ENCODE data around the gene TRAPPC5. TPM values are rescaled to one million over a fixed set of nuclear protein-coding genes. Genes with fewer than 3 reads are reported as not detected.

TRAPPC5 gene
- polyA plus RNA-seq, 4 donors, result 40.6 to 72.7 (median 48.4) TPM

DNA sequence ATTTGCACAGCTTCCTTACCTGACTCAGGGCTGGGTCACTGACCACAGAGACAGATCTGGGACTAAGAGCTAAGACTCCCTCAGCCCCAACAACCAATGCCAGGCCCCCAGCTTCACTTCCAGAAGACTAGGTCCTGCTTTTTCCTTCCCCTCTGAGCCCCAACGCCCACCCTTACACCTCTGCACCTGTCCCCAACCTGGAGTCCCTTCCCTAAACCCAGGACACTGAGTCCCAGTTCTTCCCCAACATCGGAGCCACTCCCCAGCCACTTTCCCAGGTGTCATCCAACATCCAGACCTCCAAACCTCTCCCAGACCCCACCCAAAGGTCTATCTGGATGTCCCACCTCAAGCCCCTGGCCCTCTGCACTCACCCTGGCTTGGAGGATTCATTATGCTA lies 18.4 kb downstream of the TRAPPC5 start:
- no peak for DNase-seq (ENCODE audit: low read depth in 4 of 4, low spot score in 3 of 4)

DNA sequence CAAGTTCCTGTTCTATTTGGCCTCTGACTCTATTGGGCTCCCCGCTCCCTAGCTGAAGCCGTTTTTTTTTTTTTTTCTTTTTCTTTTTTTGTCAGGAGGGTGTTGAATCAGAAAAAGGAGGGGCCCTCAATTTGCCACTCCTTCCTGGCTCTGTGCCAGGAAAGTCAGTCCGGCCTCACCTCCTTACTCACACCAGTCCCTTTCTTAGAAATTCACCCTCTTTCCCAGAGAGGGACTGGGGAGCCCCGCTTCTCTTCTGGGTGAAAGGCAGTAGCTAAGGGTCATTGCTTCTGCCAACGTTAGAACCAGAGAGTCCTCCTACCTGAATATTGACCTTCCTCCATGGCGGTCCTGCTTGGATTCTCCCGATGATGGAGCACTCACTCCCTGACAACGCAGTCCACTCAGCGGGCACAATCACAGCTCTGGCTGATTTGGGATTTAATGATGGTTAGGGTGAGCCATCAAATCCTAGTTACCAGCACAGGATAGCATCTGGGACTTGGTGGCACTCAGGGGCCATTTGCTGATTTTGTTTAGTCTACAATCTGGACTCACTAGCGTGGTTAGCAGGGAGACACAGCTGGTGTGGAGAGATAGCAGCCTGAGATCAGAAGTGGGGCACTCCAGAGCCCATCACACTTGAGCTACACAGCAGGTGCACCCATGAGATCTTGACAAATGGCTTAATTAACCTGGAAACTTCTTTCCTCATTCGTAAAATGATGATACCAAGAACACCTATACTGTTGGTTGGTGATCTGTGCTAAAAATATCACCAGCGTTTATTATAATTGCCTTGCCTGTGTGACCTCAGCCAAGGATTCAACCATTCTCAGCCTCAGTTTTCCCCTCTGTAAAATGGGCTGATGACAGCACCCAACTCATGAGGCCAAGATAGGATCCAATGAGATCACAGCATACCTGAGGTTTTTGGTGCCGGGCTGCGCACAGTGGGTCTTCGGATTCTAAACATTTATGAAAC lies 19.1 kb downstream of the TRAPPC5 start:
- DNase-seq (ENCODE audit: low read depth in 4 of 4, low spot score in 3 of 4), result no peak

DNA sequence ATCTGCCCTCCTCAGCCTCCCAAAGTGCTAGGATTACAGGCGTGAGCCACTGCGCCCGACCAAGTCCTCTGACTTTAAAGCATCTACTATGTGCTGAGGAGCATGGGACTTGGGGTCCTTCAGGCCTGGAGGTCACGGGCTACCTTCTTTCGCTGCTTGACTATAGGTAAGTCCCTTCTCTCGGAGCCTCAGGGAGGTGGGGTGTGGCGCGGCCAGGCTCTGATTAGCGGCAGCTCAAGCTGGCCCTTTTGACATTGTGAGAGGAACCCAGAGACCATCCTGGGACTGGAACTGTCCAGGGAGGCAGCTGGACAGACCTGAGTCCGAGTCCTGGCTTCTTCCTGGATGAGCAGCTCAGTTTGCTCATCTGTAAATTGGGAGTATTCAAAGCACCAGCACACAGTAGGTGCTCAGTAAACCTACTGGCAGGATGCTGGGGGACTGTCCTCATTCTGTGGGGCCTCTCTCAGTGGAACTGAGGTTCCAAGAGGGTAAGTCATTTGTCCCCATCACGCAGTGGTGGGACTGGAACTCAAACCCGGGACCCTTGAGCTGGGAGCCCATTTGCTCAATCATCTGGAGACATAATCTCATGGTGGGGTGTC lies 20.5 kb downstream of the TRAPPC5 start:
- DNase-seq (ENCODE audit: low read depth in 4 of 4, low spot score in 3 of 4), result no peak

GRCh38 chr19:7701654-7702457 lies 21.2 kb downstream of the TRAPPC5 start, which contains the start of gene FCER2:
Gene FCER2 (minus strand): TSS chr19:7702131. CDS start chr19:7699760, 2,371 bp downstream.
- no peak for DNase-seq (ENCODE audit: low read depth in 4 of 4, low spot score in 3 of 4)

DNA sequence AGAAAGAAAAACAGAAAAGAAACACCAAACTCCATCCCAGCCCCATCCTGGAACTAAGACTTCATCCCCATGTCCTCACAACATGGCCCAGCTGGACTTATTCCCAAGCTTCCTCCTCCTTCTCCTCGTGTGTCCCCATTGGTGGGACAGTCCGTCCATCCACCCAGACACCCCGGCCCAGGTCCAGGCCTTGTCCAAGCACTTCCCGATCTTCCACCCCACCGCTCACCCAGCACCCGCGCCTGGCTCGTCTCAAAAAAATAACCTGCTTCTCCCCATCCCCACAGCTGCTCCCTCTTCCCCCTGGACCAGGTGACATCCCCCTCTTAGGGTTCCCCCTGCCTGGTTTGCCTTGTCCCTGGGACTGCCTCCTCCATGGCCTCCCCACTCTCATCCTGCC lies 22.7 kb downstream of the TRAPPC5 start:
- no peak for DNase-seq (ENCODE audit: low read depth in 4 of 4, low spot score in 3 of 4)

- DNase-seq (ENCODE audit: low read depth in 4 of 4, low spot score in 3 of 4), result no peak
Measured at GRCh38 chr19:7704280-7705060, 23.8 kb downstream of the TRAPPC5 start.

- no peak for DNase-seq (ENCODE audit: low read depth in 4 of 4, low spot score in 3 of 4)
Measured at GRCh38 chr19:7705387-7706187, 25.0 kb downstream of the TRAPPC5 start.

GRCh38 chr19:7706188-7706954 lies 25.7 kb downstream of the TRAPPC5 start:
- DNase-seq (ENCODE audit: low read depth in 4 of 4, low spot score in 3 of 4), result no peak

- no peak for DNase-seq (ENCODE audit: low read depth in 4 of 4, low spot score in 3 of 4)
Measured at GRCh38 chr19:7706955-7707456, 26.4 kb downstream of the TRAPPC5 start.

DNA sequence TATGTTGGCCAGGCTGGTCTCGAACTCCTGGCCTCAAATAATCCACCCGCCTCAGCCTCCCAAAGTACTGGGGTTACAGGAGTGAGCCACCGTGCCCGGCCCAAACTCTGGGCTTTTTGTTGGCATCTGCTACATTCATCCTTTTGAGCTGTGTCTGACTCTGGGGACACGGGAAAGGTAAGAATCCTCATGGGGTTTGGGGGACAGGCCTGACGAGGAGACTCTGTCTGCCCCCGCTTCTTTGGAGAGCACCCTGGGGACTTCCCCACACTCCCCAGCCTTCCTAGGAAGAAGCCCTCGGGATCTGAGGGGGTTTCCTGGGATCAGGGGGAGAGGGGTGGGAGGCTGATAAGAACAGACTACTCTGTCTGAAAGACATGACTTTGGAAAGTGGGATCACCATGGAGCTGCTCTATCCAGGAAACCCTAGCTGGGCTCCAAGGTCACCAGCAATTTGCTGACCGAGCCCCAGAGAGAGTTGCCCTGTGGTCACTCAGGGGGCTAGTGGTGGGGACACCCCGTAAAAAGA lies 29.4 kb downstream of the TRAPPC5 start:
- DNase-seq (ENCODE audit: low read depth in 4 of 4, low spot score in 3 of 4), result no peak

- DNase-seq (ENCODE audit: low read depth in 4 of 4, low spot score in 3 of 4), result no peak
Measured at GRCh38 chr19:7710616-7711015, 30.0 kb downstream of the TRAPPC5 start.

DNA sequence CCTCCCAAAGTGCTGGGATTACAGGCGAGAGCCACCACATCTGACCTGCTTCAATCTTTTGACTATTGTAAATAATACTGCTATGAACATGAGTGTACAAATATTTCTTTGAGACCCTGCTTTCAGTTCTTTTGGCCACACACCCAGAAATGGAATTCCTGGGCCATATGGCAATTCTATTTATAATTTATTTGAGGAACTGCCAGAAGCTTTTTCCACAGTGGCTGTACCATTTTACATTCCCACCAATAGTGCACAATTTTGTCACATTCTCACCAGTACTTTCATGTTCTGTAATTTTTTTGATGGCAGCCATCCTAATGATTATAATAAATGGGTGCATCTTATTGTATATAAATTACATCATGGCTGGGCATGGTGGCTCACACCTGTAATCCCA lies 35.0 kb downstream of the TRAPPC5 start:
- DNase-seq (ENCODE audit: low read depth in 4 of 4, low spot score in 3 of 4), result no peak

- no peak for DNase-seq (ENCODE audit: low read depth in 4 of 4, low spot score in 3 of 4)
Measured at GRCh38 chr19:7716762-7717161, 36.1 kb downstream of the TRAPPC5 start.

DNA sequence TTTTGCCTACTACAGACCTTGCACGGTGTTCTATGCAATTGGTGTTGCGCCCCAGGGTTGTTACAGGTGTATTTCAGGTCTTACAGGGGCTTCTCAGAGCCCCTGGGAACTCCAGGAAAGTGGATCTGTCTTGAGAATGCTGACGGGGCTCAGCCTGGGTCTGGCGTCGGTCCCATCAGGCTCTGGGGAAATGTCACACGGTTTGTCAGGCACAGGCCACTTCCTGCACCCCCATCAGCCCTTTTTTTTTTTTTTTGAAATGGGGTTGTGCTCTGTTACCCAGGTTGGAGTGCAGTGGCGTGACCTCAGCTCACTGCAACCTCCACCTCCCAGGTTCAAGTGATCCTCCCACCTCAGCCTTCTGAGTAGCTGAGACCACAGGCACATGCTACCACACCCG lies 38.0 kb downstream of the TRAPPC5 start:
- no peak for DNase-seq (ENCODE audit: low read depth in 4 of 4, low spot score in 3 of 4)

DNA sequence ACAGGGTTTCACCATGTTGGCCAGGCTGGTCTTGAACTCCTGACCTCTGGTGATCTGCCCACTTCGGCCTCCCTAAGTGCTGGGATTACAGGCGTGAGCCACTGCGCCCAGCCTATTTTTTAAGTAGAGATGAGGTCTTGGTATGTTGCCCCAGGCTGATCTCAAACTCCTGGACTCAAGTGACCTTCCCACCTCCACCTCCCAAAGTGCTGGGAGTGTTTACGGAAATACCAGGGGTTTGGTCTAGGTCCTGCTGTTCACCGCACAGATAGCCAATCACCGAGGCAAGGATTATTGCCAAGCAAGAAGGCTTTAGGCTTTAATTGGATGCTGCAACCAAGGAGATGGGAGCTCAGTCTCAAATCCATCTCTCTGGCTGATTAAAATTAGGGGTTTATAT lies 39.7 kb downstream of the TRAPPC5 start:
- DNase-seq (ENCODE audit: low read depth in 4 of 4, low spot score in 3 of 4), result no peak

GRCh38 chr19:7722231-7722651 lies 41.6 kb downstream of the TRAPPC5 start:
- DNase-seq (ENCODE audit: low read depth in 4 of 4, low spot score in 3 of 4), result no peak

- DNase-seq (ENCODE audit: low read depth in 4 of 4, low spot score in 3 of 4), result no peak
Measured at GRCh38 chr19:7725791-7726190, 45.2 kb downstream of the TRAPPC5 start.

DNA sequence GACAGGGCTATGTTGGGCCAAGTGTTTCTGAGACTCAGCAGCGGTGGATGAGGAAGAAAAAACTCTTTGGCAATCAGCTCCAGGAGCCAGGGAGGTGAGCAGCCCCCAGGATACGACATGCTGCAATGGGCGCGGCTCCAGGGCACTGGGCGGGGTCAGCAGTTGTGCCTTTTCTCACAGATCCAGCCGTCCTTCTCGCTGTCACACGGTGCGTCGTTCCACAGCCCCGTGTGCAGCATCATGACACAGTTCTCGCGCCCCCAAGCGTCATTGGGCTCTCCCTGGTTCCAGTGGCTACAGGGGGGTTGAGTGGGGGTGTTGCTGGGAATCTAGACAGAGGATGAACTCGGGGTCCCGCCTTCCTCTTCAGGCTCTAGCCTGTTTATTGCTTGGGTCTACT lies 48.6 kb downstream of the TRAPPC5 start:
- DNase-seq (ENCODE audit: low read depth in 4 of 4, low spot score in 3 of 4), result no peak

Data from right renal pelvis (tissue), 4 donors.